ENCODE data around the gene CFAP97.
"Not testable (repeated sequence)": the region's sequence is repeated elsewhere in the genome, so short reads cannot be mapped to it uniquely, and the experiment has no call there.

The CFAP97 gene

DNA sequence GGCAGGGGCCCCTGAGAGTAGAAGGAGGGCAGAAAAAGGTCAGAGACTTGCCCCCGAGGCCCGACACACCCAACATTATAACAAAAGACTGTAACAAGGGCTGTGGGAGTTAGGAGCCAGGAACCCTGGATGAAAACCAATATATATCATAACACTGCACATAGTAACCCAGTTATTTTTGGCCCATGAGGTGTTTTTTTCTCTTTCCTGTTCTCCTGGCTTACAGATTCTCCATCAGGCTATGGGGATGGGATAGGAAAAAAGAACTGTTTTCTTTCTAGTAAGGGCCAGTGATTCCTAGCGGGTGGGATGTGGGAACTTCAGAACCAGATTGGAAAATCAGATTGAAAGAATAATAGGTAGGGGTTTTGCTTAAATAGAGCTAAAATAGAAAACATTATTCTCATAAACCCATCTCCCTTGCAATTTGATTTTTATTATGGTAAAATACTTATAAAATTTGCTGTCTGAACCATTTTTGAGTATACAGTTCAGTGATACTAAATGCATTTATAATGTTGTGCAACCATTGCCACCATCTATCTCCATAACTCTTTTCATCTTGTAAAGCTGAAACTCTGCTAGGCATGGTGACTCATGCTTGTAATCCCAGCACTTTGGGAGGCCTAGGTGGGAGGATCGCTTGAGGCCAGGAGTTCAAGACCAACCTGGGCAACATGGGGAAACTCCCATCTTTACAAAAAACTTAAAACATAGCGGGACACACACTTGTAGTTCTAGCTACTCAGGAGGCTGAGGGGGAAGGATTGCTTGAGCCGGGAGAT is 39.1 kb upstream of the CFAP97 start:
- H3K27ac ChIP-seq: no peak overlapping the region
- TF ChIP-seq, protein P1, sequence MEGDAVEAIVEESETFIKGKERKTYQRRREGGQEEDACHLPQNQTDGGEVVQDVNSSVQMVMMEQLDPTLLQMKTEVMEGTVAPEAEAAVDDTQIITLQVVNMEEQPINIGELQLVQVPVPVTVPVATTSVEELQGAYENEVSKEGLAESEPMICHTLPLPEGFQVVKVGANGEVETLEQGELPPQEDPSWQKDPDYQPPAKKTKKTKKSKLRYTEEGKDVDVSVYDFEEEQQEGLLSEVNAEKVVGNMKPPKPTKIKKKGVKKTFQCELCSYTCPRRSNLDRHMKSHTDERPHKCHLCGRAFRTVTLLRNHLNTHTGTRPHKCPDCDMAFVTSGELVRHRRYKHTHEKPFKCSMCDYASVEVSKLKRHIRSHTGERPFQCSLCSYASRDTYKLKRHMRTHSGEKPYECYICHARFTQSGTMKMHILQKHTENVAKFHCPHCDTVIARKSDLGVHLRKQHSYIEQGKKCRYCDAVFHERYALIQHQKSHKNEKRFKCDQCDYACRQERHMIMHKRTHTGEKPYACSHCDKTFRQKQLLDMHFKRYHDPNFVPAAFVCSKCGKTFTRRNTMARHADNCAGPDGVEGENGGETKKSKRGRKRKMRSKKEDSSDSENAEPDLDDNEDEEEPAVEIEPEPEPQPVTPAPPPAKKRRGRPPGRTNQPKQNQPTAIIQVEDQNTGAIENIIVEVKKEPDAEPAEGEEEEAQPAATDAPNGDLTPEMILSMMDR (conservative IDR thresholded peaks at IDR 0.05): no peak

- not testable (repeated sequence) for H3K27ac ChIP-seq
These were observed 36.7 kb upstream of the CFAP97 start for GRCh38 chr4:185240486-185240885.

- no peak overlapping the region for H3K27ac ChIP-seq
- TF ChIP-seq, protein P1 (conservative IDR thresholded peaks at IDR 0.05): no peak
These were observed 35.0 kb upstream of the CFAP97 start for GRCh38 chr4:185238750-185239149.

DNA sequence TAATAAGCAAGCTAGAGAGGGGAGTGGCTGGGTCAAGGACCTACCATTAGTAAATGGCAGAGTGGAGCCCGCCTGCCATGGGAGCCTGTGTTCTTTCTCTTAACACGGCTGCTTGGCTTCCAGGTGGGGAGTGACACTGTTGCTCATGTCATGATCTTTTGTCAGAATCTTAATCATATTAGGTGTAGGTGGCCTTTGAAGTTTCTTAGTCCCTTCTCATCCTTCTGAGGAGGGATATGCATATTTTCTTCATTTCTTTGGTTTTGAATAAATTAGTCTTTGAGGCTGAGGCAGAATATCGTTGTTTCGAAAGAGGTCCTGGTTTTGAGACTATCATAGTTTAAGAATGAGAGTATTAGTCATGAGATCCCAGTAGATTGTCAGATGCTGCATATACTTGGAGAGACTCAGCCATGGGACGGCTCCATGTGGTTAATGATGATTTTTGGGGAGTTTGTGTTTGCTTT is 34.4 kb upstream of the CFAP97 start:
- TF ChIP-seq, protein P1 (conservative IDR thresholded peaks at IDR 0.05): no peak
- H3K27ac ChIP-seq: no peak overlapping the region

DNA sequence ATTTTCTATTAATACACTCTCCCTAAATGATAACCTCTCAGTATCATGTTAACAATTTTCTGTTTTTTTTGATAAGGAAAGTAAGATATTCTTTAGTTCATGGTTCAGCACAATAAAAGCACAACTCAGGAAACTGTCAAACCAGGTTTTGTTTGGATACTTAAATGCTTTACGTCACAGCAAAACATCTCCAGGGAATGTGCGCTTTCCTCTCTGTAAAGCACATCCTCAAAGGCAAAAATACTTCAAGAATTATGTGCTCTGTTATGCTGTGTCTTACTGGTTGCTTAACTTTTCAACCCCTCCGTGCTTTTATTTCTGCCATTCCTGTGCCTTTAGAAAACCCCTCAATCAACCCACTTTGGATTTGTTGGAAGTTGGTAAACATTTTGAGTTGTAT is 33.4 kb upstream of the CFAP97 start:
- TF ChIP-seq, protein P1 (conservative IDR thresholded peaks at IDR 0.05): no peak
- H3K27ac ChIP-seq: no peak overlapping the region

GRCh38 chr4:185235843-185236503 is 32.2 kb upstream of the CFAP97 start:
- H3K27ac ChIP-seq: peak overlapping the region; percentile 59
- TF ChIP-seq, protein P1 (conservative IDR thresholded peaks at IDR 0.05): no peak

GRCh38 chr4:185235119-185235842 is 31.5 kb upstream of the CFAP97 start:
- TF ChIP-seq, protein P1 (conservative IDR thresholded peaks at IDR 0.05): no peak
- peak overlapping the region; percentile 59 for H3K27ac ChIP-seq
